NCI-H146 treated with DMSO at 0.1 percent for 48 hours (cell line): ENCODE measurements around the gene E2F2.
"Not testable (repeated sequence)": the region's sequence is repeated elsewhere in the genome, so short reads cannot be mapped to it uniquely, and the experiment has no call there.

Experiments used
- DNase-seq: peaks from one replicate; lab custom pipeline; 2025; ENCODE audit not compliant: unreplicated experiment; lab: John Stamatoyannopoulos, UW

The E2F2 gene

GRCh38 chr1:23525558-23526250, 5.3 kb downstream of the E2F2 start:
- DNase-seq: peak; percentile 3

GRCh38 chr1:23524716-23525401, 6.2 kb downstream of the E2F2 start:
- peak; percentile 62 for DNase-seq

- DNase-seq: no peak
These were observed 6.9 kb downstream of the E2F2 start for GRCh38 chr1:23524163-23524562.

GRCh38 chr1:23522244-23522982, 8.6 kb downstream of the E2F2 start:
- DNase-seq: no peak

GRCh38 chr1:23521588-23521987, 9.4 kb downstream of the E2F2 start:
- no peak for DNase-seq

GRCh38 chr1:23517581-23517980, 13.5 kb downstream of the E2F2 start:
- DNase-seq: no peak

GRCh38 chr1:23515905-23516304, 15.1 kb downstream of the E2F2 start:
- DNase-seq: no peak

GRCh38 chr1:23514111-23514679, 16.8 kb downstream of the E2F2 start:
- DNase-seq: no peak

- no peak for DNase-seq
These were observed 21.1 kb downstream of the E2F2 start for GRCh38 chr1:23509896-23510295.

GRCh38 chr1:23506376-23507107, 24.5 kb downstream of the E2F2 start:
- DNase-seq: no peak

GRCh38 chr1:23505851-23506250, 25.2 kb downstream of the E2F2 start:
- DNase-seq: no peak

GRCh38 chr1:23504156-23504555, 26.9 kb downstream of the E2F2 start:
- not testable (repeated sequence) for DNase-seq

GRCh38 chr1:23502951-23503350, 28.1 kb downstream of the E2F2 start:
- DNase-seq: no peak

- no peak for DNase-seq
These were observed 30.6 kb downstream of the E2F2 start for GRCh38 chr1:23500466-23500865.

- no peak for DNase-seq
These were observed 33.1 kb downstream of the E2F2 start for GRCh38 chr1:23497777-23498439.

- DNase-seq: no peak
These were observed 34.4 kb downstream of the E2F2 start for GRCh38 chr1:23496490-23497181.

GRCh38 chr1:23494836-23495235, 36.2 kb downstream of the E2F2 start:
- not testable (repeated sequence) for DNase-seq

GRCh38 chr1:23492776-23493175, 38.3 kb downstream of the E2F2 start:
- not testable (repeated sequence) for DNase-seq

- no peak for DNase-seq
These were observed 38.8 kb downstream of the E2F2 start for GRCh38 chr1:23492132-23492720.
